Measurements from ENCODE around the gene PCDHA13. TPM values are rescaled to one million over a fixed set of nuclear protein-coding genes. Genes with fewer than 3 reads are reported as not detected.

Gene PCDHA13
- total RNA-seq, 1 experiment from 2014 or later = 0.33 TPM

GRCh38 chr5:140883373-140883772 lies 1.4 kb downstream of the PCDHA13 start:
- intact Hi-C loops (cut with micrococcal nuclease) = no loop called here
- DNase-seq (ENCODE audit: unreplicated experiment) = no peak
- BruUV-seq (replicated peaks) = no TSS peak
- no peaks in the 10 kb centered on the region for H3K4me1 Mint-ChIP-seq (ENCODE audit: insufficient read depth, unreplicated experiment)
- H3K27me3 Mint-ChIP-seq (ENCODE audit: insufficient read depth, unreplicated experiment) = no peaks in the 10 kb centered on the region
- POLR2A ChIA-PET = interaction anchor here (2.2 kb wide), 1 partner anchor 10 kb away, joined by 12 read pairs; no protein-coding TSS in a partner anchor
- CTCF ChIA-PET = interaction anchor here (1.8 kb wide), 1 partner anchor 8 kb away, joined by 8 read pairs; no protein-coding TSS in a partner anchor
- H3K36me3 Mint-ChIP-seq (ENCODE audit: insufficient read depth, unreplicated experiment) = peaks cover 6% of the 10 kb centered on the region
- no peak for TF ChIP-seq CTCF (IDR thresholded peaks at IDR 0.05; ENCODE audit: unreplicated experiment)
- no peak overlapping the region for H3K4me3 Mint-ChIP-seq (ENCODE audit: unreplicated experiment)
- H3K27ac Mint-ChIP-seq (ENCODE audit: low read depth, unreplicated experiment) = no peak overlapping the region
- H3K9me3 Mint-ChIP-seq (ENCODE audit: unreplicated experiment) = peaks cover 24% of the 10 kb centered on the region

GRCh38 chr5:140883927-140884697 lies 2.2 kb downstream of the PCDHA13 start:
- intact Hi-C loops (cut with micrococcal nuclease) = no loop called here
- H3K9me3 Mint-ChIP-seq (ENCODE audit: unreplicated experiment) = peaks cover 18% of the 10 kb centered on the region
- no peak for DNase-seq (ENCODE audit: unreplicated experiment)
- H3K4me1 Mint-ChIP-seq (ENCODE audit: insufficient read depth, unreplicated experiment) = no peaks in the 10 kb centered on the region
- TF ChIP-seq CTCF (IDR thresholded peaks at IDR 0.05; ENCODE audit: unreplicated experiment) = no peak
- H3K36me3 Mint-ChIP-seq (ENCODE audit: insufficient read depth, unreplicated experiment) = peaks cover 6% of the 10 kb centered on the region
- ChIA-PET CTCF (interaction anchor here (1.3 to 1.8 kb wide), 2 partner anchors 8 to 156 kb away, joined by 5 to 8 read pairs; no protein-coding TSS in a partner anchor), POLR2A (interaction anchor here (2.2 kb wide), 1 partner anchor 9 kb away, joined by 12 read pairs; no protein-coding TSS in a partner anchor)
- H3K27me3 Mint-ChIP-seq (ENCODE audit: insufficient read depth, unreplicated experiment) = no peaks in the 10 kb centered on the region
- H3K4me3 Mint-ChIP-seq (ENCODE audit: unreplicated experiment) = no peak overlapping the region
- no TSS peak for BruUV-seq (replicated peaks)
- no peak overlapping the region for H3K27ac Mint-ChIP-seq (ENCODE audit: low read depth, unreplicated experiment)

- POLR2A ChIA-PET = interaction anchor here (1.5 kb wide), 1 partner anchor 10 kb away, joined by 3 read pairs; the partner anchor contains the start of gene PCDHAC1
- peaks cover 2% of the 10 kb centered on the region for H3K9me3 Mint-ChIP-seq (ENCODE audit: unreplicated experiment)
- CTCF ChIA-PET = interaction anchor here (0.6 to 1.3 kb wide), 6 partner anchors 10 to 1702 kb away, joined by 3 to 8 read pairs (median 4); partner anchors contain the start of genes PCDHA4 and PCDHAC1
- no peak overlapping the region for H3K27ac Mint-ChIP-seq (ENCODE audit: low read depth, unreplicated experiment)
- TF ChIP-seq CTCF (IDR thresholded peaks at IDR 0.05; ENCODE audit: unreplicated experiment) = no peak
- no TSS peak for BruUV-seq (replicated peaks)
- H3K36me3 Mint-ChIP-seq (ENCODE audit: insufficient read depth, unreplicated experiment) = no peaks in the 10 kb centered on the region
- no peak for DNase-seq (ENCODE audit: unreplicated experiment)
- intact Hi-C loops (cut with micrococcal nuclease) = no loop called here
- H3K4me3 Mint-ChIP-seq (ENCODE audit: unreplicated experiment) = no peak overlapping the region
- no peaks in the 10 kb centered on the region for H3K27me3 Mint-ChIP-seq (ENCODE audit: insufficient read depth, unreplicated experiment)
- H3K4me1 Mint-ChIP-seq (ENCODE audit: insufficient read depth, unreplicated experiment) = no peaks in the 10 kb centered on the region
Measured at GRCh38 chr5:140916325-140916724, 34.4 kb downstream of the PCDHA13 start.

- Mint-ChIP-seq H3K4me3 (ENCODE audit: unreplicated experiment) (no peak overlapping the region), H3K27ac (ENCODE audit: low read depth, unreplicated experiment) (no peak overlapping the region), H3K27me3 (ENCODE audit: insufficient read depth, unreplicated experiment) (no peaks in the 10 kb centered on the region), H3K36me3 (ENCODE audit: insufficient read depth, unreplicated experiment) (peaks cover 7% of the 10 kb centered on the region), H3K4me1 (ENCODE audit: insufficient read depth, unreplicated experiment) (peaks cover 9% of the 10 kb centered on the region), H3K9me3 (ENCODE audit: unreplicated experiment) (no peaks in the 10 kb centered on the region)
- POLR2A ChIA-PET = interaction anchor here (7.0 to 10.4 kb wide), 2 partner anchors 79 to 117 kb away, joined by 92 to 255 read pairs; no protein-coding TSS in a partner anchor
- no peak for DNase-seq (ENCODE audit: unreplicated experiment)
- BruUV-seq (replicated peaks) = no TSS peak
- no peak for TF ChIP-seq CTCF (IDR thresholded peaks at IDR 0.05; ENCODE audit: unreplicated experiment)
- intact Hi-C loops (cut with micrococcal nuclease) = no loop called here
- CTCF ChIA-PET = interaction anchor here (0.9 to 6.3 kb wide), 3 partner anchors 48 to 116 kb away, joined by 3 to 80 read pairs (median 7); partner anchors contain the start of gene PCDHA12
Measured at GRCh38 chr5:140923601-140924000, 41.7 kb downstream of the PCDHA13 start.

Data from MCF 10A (cell line).